Ecto neural progenitor cell (in vitro differentiated cells): Measurements from ENCODE around the gene ANKRD10.
"Not testable (repeated sequence)": the region's sequence is repeated elsewhere in the genome, so short reads cannot be mapped to it uniquely, and the experiment has no call there.

ENCODE experiments used
- DNase-seq: peaks from one replicate; pipeline ENCODE4 v3.0.0-alpha.2; 2018; ENCODE audit warnings: low spot score

Gene ANKRD10

GRCh38 chr13:110915057-110915873, at the start of gene ANKRD10:
TSS of gene ANKRD10 (minus strand) at chr13:110915069. CDS start at chr13:110914934, 135 bp downstream.
- DNase-seq, result peak; percentile 100

- no peak for DNase-seq
These were observed 49.6 kb upstream of the ANKRD10 start for GRCh38 chr13:110964229-110965037.

GRCh38 chr13:110963554-110963970, 48.7 kb upstream of the ANKRD10 start:
- DNase-seq, result no peak

- no peak for DNase-seq
These were observed 47.1 kb upstream of the ANKRD10 start for GRCh38 chr13:110961959-110962358.

GRCh38 chr13:110960204-110960603, 45.3 kb upstream of the ANKRD10 start:
- no peak for DNase-seq

- peak; percentile 18 for DNase-seq
These were observed 43.1 kb upstream of the ANKRD10 start for GRCh38 chr13:110957931-110958330.

GRCh38 chr13:110957181-110957884, 42.5 kb upstream of the ANKRD10 start:
- DNase-seq, result peak; percentile 38

GRCh38 chr13:110956216-110956615, 41.3 kb upstream of the ANKRD10 start:
- DNase-seq, result peak; percentile 3

GRCh38 chr13:110955608-110956007, 40.7 kb upstream of the ANKRD10 start:
- peak; percentile 1 for DNase-seq

- DNase-seq, result not testable (repeated sequence)
These were observed 40.2 kb upstream of the ANKRD10 start for GRCh38 chr13:110955072-110955503.

GRCh38 chr13:110954533-110954920, 39.7 kb upstream of the ANKRD10 start:
- DNase-seq, result not testable (repeated sequence)

- DNase-seq, result no peak
These were observed 39.1 kb upstream of the ANKRD10 start for GRCh38 chr13:110953833-110954532.

GRCh38 chr13:110953416-110953815, 38.5 kb upstream of the ANKRD10 start:
- DNase-seq, result no peak

GRCh38 chr13:110952135-110952534, 37.3 kb upstream of the ANKRD10 start:
- not testable (repeated sequence) for DNase-seq

GRCh38 chr13:110950819-110951570, 36.1 kb upstream of the ANKRD10 start:
- no peak for DNase-seq

GRCh38 chr13:110950356-110950755, 35.5 kb upstream of the ANKRD10 start:
- no peak for DNase-seq

- no peak for DNase-seq
These were observed 34.8 kb upstream of the ANKRD10 start for GRCh38 chr13:110949628-110950027.

GRCh38 chr13:110949116-110949515, 34.2 kb upstream of the ANKRD10 start:
- no peak for DNase-seq

GRCh38 chr13:110947338-110947737, 32.5 kb upstream of the ANKRD10 start:
- not testable (repeated sequence) for DNase-seq

GRCh38 chr13:110945928-110946570, 31.2 kb upstream of the ANKRD10 start:
- DNase-seq, result no peak
